Measurements from ENCODE around the gene CASP10. TPM values are rescaled to one million over a fixed set of nuclear protein-coding genes. Genes with fewer than 3 reads are reported as not detected.
A peak's percentile ranks its signal among the peaks of the same experiment; 100 is the strongest.

The CASP10 gene
- total and polyA plus RNA-seq, 2 of the 13 experiments (the other 11 are each of a cell fraction or from before 2014, with no cell fraction given): 22.2 to 23.8 TPM

DNA sequence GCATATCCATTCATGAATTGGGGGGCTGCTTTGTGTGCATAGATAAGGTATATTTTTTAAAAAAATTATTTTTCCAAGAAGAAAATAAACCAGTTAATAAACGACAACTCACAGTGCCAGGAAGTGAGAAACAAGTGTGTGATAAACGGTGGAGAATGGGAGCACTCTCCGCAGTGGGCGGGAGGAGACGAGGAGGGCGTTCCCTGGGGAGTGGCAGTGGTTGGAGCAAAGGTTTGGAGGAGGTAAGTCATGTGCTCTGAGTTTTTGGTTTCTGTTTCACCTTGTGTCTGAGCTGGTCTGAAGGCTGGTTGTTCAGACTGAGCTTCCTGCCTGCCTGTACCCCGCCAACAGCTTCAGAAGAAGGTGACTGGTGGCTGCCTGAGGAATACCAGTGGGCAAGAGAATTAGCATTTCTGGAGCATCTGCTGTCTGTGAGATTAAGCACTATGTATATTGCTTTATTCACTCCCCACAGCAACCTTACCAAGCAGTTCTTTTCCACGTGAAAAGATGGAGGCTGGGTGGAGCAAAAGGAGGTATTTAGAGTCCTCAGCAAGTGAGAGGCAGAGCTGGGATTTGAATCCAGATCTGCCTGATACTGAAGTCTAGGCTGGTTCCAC is 50.4 kb downstream of the CASP10 start (continued):
- TF ChIP-seq, protein P1, sequence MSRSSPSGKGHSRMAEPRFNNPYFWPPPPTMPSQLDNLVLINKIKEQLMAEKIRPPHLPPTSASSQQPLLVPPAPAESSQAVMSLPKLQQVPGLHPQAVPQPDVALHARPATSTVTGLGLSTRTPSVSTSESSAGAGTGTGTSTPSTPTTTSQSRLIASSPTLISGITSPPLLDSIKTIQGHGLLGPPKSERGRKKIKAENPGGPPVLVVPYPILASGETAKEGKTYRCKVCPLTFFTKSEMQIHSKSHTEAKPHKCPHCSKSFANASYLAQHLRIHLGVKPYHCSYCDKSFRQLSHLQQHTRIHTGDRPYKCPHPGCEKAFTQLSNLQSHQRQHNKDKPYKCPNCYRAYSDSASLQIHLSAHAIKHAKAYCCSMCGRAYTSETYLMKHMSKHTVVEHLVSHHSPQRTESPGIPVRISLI (CRISPR knock-in tag; IDR thresholded peaks at IDR 0.05; ENCODE audit: borderline replicate concordance): no peak
- TF ChIP-seq ZNF234 (CRISPR knock-in tag; conservative IDR thresholded peaks at IDR 0.05) (no peak), ZNF225 (CRISPR knock-in tag; IDR thresholded peaks at IDR 0.05) (no peak), CC2D1A (CRISPR knock-in tag; IDR thresholded peaks at IDR 0.05) (no peak), ZNF256 (CRISPR knock-in tag; conservative IDR thresholded peaks at IDR 0.05) (no peak), ZNF746 (CRISPR knock-in tag; IDR thresholded peaks at IDR 0.05) (no peak), TOE1 (CRISPR knock-in tag; IDR thresholded peaks at IDR 0.05) (peak; percentile 62; the same call in 1 of the 2 replicates), PCBP2 (optimal IDR thresholded peaks at IDR 0.05; ENCODE audit: low read depth, low read length, poor library complexity, severe bottlenecking) (no peak), ZMYM2 (CRISPR knock-in tag; IDR thresholded peaks at IDR 0.05) (no peak), ZNF235 (CRISPR knock-in tag; IDR thresholded peaks at IDR 0.05; ENCODE audit: borderline replicate concordance) (no peak), FOXO1 (CRISPR knock-in tag; IDR thresholded peaks at IDR 0.05) (peak; percentile 53; the same call in 1 of the 2 replicates), HOXA9 (CRISPR knock-in tag; IDR thresholded peaks at IDR 0.05; ENCODE audit: borderline replicate concordance) (no peak), PHF21A (CRISPR knock-in tag; IDR thresholded peaks at IDR 0.05) (peak; percentile 51; the same call in 1 of the 2 replicates), GPN1 (CRISPR knock-in tag; IDR thresholded peaks at IDR 0.05; ENCODE audit: borderline replicate concordance) (no peak), ZFP82 (CRISPR knock-in tag; IDR thresholded peaks at IDR 0.05; ENCODE audit: borderline replicate concordance) (no peak; the same call in 1 of the 2 replicates), ZIK1 (CRISPR knock-in tag; IDR thresholded peaks at IDR 0.05; ENCODE audit: borderline replicate concordance, low read depth) (no peak), TCF7 (IDR thresholded peaks at IDR 0.05; ENCODE audit: low read depth) (no peak)
- TF ChIP-seq, protein P2, sequence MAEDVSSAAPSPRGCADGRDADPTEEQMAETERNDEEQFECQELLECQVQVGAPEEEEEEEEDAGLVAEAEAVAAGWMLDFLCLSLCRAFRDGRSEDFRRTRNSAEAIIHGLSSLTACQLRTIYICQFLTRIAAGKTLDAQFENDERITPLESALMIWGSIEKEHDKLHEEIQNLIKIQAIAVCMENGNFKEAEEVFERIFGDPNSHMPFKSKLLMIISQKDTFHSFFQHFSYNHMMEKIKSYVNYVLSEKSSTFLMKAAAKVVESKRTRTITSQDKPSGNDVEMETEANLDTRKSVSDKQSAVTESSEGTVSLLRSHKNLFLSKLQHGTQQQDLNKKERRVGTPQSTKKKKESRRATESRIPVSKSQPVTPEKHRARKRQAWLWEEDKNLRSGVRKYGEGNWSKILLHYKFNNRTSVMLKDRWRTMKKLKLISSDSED (CRISPR knock-in tag; IDR thresholded peaks at IDR 0.05): no peak
- TF ChIP-seq, protein P3, sequence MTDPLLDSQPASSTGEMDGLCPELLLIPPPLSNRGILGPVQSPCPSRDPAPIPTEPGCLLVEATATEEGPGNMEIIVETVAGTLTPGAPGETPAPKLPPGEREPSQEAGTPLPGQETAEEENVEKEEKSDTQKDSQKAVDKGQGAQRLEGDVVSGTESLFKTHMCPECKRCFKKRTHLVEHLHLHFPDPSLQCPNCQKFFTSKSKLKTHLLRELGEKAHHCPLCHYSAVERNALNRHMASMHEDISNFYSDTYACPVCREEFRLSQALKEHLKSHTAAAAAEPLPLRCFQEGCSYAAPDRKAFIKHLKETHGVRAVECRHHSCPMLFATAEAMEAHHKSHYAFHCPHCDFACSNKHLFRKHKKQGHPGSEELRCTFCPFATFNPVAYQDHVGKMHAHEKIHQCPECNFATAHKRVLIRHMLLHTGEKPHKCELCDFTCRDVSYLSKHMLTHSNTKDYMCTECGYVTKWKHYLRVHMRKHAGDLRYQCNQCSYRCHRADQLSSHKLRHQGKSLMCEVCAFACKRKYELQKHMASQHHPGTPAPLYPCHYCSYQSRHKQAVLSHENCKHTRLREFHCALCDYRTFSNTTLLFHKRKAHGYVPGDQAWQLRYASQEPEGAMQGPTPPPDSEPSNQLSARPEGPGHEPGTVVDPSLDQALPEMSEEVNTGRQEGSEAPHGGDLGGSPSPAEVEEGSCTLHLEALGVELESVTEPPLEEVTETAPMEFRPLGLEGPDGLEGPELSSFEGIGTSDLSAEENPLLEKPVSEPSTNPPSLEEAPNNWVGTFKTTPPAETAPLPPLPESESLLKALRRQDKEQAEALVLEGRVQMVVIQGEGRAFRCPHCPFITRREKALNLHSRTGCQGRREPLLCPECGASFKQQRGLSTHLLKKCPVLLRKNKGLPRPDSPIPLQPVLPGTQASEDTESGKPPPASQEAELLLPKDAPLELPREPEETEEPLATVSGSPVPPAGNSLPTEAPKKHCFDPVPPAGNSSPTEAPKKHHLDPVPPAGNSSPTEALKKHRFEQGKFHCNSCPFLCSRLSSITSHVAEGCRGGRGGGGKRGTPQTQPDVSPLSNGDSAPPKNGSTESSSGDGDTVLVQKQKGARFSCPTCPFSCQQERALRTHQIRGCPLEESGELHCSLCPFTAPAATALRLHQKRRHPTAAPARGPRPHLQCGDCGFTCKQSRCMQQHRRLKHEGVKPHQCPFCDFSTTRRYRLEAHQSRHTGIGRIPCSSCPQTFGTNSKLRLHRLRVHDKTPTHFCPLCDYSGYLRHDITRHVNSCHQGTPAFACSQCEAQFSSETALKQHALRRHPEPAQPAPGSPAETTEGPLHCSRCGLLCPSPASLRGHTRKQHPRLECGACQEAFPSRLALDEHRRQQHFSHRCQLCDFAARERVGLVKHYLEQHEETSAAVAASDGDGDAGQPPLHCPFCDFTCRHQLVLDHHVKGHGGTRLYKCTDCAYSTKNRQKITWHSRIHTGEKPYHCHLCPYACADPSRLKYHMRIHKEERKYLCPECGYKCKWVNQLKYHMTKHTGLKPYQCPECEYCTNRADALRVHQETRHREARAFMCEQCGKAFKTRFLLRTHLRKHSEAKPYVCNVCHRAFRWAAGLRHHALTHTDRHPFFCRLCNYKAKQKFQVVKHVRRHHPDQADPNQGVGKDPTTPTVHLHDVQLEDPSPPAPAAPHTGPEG (CRISPR knock-in tag; IDR thresholded peaks at IDR 0.05): no peak
- TF ChIP-seq, protein P4, sequence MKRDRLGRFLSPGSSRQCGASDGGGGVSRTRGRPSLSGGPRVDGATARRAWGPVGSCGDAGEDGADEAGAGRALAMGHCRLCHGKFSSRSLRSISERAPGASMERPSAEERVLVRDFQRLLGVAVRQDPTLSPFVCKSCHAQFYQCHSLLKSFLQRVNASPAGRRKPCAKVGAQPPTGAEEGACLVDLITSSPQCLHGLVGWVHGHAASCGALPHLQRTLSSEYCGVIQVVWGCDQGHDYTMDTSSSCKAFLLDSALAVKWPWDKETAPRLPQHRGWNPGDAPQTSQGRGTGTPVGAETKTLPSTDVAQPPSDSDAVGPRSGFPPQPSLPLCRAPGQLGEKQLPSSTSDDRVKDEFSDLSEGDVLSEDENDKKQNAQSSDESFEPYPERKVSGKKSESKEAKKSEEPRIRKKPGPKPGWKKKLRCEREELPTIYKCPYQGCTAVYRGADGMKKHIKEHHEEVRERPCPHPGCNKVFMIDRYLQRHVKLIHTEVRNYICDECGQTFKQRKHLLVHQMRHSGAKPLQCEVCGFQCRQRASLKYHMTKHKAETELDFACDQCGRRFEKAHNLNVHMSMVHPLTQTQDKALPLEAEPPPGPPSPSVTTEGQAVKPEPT (CRISPR knock-in tag; IDR thresholded peaks at IDR 0.05; ENCODE audit: low read depth): 0 out of 2 replicates have a peak, but pooled peaks have one; percentile 59

Measured in HepG2 (cell line).